DOHH2 (cell line): ENCODE results near the gene CGN.

Experiments
- CTCF ChIP-seq: fragments of 200-600 bp; sonication (generic); IDR thresholded peaks from one replicate; pipeline ENCODE4 v1.5.1; 2014; ENCODE audit warnings: antibody characterized with exemption, mild to moderate bottlenecking, low read depth, low read length; ENCODE audit not compliant: poor library complexity, severe bottlenecking
- EZH2phosphoT487 ChIP-seq: fragments of 200-600 bp; sonication (generic); IDR thresholded peaks from 2 replicates; pipeline ENCODE4 v1.6.1; 2017; ENCODE audit warnings: borderline replicate concordance, mild to moderate bottlenecking, antibody characterized with exemption, low read length, moderate library complexity, mixed read lengths

GRCh38 chr1:151581451-151581850, 70.3 kb downstream of the CGN start:
- TF ChIP-seq CTCF = no peak
- TF ChIP-seq EZH2phosphoT487 = no peak
